22Rv1 (cell line): ENCODE results near the gene METAP1D.

ENCODE experiments used
- H3K27ac ChIP-seq: fragments of 450-650 bp; 2 replicates; pipeline ENCODE4 v1.5.1; 2017
- CTCF ChIP-seq: fragments of 450-650 bp; IDR thresholded peaks from 2 replicates; pipeline ENCODE4 v1.5.1; 2017; ENCODE audit warnings: mild to moderate bottlenecking
- ZFX ChIP-seq: fragments of 450-650 bp; IDR thresholded peaks from 2 replicates; pipeline ENCODE4 v1.6.1; 2017; ENCODE audit warnings: antibody characterized with exemption, borderline replicate concordance

Gene METAP1D

GRCh38 chr2:172087207-172087779 lies 87.5 kb downstream of the METAP1D start:
- peak overlapping the region; percentile 93 for H3K27ac ChIP-seq
- no peak for TF ChIP-seq ZFX
- TF ChIP-seq CTCF: no peak

GRCh38 chr2:172087780-172088244 lies 88.1 kb downstream of the METAP1D start:
- peak overlapping the region; percentile 93 for H3K27ac ChIP-seq

GRCh38 chr2:172088245-172089004 lies 88.7 kb downstream of the METAP1D start:
- peak overlapping the region; percentile 93 for H3K27ac ChIP-seq
- TF ChIP-seq ZFX (no peak), CTCF (no peak)

More at GRCh38 chr2:172087780-172088244, 88.1 kb downstream of the METAP1D start:
- no peak for TF ChIP-seq CTCF
- no peak for TF ChIP-seq ZFX

GRCh38 chr2:172089005-172089504 lies 89.3 kb downstream of the METAP1D start:
- H3K27ac ChIP-seq: peak overlapping the region; percentile 93
- TF ChIP-seq ZFX (no peak), CTCF (no peak)

- peak overlapping the region; percentile 93 for H3K27ac ChIP-seq
- TF ChIP-seq CTCF (no peak), ZFX (no peak)
These were observed 89.9 kb downstream of the METAP1D start for GRCh38 chr2:172089633-172090032.

- H3K27ac ChIP-seq: peak overlapping the region; percentile 93
- no peak for TF ChIP-seq ZFX
- TF ChIP-seq CTCF: no peak
These were observed 90.5 kb downstream of the METAP1D start for GRCh38 chr2:172090044-172090961.
